ENCODE measurements around the gene SIDT2. TPM values are rescaled to one million over a fixed set of nuclear protein-coding genes. Genes with fewer than 3 reads are reported as not detected.

Gene SIDT2
- total RNA-seq, 1 donor from 2014 or later = 9.8 TPM

- ATAC-seq = no peak
These were observed 44.6 kb downstream of the SIDT2 start for GRCh38 chr11:117222991-117223740.

DNA sequence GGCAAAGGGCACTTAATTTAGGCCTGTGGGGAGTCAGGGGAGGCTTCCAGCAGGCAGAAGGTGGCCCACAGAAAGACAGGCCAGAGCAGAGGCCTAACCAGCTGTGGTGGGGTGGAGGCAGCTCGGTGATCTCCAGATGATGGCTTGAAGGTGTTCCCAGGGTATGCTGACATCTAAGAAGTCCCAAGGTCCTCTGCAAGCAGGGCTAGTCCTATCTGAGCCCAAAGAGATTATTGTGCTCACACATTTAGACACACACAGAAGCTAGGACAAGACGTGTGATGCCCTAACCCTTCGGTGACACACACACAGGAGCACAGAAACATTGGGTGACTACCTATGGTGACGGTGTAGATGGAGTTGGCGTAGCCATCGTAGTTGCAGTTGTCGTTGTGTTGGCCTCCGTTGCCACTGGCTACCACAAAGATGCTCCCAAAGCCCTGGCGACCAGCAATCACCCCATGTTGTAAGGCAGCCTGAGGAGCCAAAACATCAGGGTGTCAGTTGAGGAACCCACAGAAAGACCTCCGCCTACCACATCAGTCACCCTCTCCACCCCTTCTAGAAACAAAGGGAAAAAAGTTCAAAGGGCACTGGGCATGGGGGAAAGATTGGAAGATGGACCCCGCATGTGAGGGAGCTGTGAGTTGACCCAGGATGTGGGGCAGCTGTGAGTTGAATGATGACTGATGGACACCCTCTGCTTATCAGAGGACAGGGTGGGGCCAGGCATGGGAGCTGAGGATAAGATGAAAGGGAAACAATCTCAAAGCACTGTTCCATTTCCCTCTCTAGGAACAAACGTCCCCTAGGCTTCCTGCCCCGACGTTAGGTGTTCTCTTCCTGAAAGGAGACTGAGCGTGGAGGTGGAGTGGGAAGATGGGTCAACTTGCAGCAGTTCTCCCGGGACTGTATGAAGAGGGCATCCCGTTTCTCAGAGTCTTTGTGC lies 45.5 kb downstream of the SIDT2 start:
- no peak for ATAC-seq

DNA sequence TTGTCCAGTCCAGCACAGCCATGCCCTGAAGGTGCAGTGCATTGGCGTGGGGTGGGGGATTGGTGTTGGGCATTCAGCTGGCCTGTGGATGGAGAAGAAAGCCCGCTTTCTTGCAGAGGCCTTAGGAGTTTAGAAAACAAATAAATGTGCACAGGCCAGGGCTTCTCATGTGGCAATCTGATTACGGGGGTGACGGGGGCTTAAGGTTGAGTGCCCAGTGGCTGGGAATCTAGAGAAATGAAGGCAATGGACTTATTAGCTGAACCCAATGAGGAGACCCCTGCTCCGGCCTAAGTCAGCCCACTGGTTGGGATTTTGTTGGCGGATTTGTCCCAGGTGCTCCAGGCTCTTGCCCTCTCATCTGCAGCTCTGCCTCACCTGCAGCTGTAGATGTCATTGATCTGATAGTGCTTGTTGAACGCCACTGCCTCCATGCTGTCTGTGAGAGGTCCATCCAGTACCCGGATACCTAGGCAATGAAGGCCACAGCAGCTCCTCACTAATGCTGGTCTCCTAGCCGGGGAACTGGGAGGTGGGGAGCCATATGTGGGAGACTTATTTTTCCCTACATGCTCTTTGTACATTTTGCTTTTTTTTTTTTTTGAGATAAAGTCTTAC lies 47.1 kb downstream of the SIDT2 start:
- ATAC-seq = no peak

DNA sequence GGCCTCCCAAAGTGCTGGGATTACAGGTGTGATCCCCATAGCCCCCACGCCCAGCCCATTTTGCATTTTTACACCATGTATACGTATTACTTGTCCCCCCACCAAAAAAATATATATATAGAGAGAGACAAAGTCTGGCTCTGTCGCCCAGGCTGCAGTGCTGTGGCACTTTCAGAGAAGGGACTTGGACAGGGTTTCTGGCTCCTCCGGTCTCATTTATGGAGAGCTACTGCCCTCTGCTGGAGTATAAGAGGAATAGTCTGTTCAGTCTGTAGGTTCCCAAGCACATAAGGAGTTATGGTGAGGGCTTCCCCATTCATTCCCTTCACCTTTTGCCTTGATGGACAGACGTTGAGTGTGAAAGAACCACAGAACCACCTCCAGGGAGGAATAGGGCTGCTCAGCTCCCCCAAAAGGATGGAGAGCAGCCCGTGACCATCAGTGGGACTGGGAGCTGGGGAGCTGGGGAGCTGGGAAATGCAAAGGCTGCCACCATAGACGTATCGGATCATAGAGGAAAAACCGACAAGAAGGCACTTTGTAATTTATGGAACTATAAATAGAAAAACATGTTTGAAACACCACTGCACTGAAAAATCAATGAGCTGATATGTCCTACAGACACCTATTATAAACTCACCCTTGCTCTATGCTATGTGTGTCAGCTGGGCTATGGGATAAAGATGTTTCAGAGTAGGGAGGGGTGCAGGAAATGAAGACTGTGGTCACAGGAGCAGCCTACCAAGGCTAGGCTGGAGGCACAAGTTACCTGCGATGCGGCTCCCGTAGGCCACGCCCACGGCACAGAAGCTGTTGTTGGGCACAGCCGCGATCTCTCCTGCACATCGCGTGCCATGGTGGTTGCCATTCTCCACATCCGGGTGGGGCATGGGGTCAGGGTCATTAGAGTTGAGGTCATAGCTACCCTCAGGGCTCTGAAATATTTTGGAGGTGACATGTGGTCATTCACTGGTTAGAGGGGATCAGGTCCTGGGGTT lies 48.1 kb downstream of the SIDT2 start:
- peak; percentile 78 for ATAC-seq

GRCh38 chr11:117228091-117228490 lies 49.5 kb downstream of the SIDT2 start:
- ATAC-seq = no peak

DNA sequence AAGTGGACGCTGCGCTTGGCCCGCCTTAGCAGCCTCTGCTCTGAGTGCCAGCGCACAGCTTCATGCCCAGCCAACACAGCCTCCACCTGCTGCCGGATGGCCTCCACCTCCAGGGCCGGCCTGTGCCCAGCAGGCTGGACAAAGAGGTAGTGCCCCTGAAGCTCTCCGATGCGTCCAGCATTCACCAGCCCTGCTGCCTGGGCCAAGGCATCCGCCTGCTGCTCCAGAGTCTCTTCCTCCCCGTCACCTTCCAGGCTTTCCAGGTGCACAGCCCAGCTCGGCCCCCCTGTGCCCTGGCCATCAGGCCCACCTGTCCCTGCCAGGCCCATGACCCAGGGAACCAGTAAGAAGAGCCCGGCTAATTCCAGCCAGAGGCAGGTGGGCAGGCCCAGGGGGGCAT lies 50.9 kb downstream of the SIDT2 start:
- no peak for ATAC-seq

DNA sequence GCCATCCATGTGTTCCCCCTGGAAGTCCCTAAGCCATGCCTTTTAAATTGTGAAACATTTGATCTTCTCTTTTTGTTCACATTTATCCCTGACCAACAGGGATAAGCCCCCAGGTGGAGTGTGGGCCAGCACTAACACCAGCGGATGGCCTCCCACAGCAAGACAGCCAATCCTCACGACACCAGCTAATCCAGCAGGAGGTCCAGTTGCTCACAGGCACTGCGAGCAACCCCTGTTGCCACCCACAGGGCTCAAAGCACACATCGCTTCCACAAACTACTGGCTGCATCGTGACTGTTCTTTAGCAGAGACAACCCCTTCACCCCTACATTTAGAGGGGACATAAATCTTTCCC lies 51.4 kb downstream of the SIDT2 start:
- no peak for ATAC-seq

DNA sequence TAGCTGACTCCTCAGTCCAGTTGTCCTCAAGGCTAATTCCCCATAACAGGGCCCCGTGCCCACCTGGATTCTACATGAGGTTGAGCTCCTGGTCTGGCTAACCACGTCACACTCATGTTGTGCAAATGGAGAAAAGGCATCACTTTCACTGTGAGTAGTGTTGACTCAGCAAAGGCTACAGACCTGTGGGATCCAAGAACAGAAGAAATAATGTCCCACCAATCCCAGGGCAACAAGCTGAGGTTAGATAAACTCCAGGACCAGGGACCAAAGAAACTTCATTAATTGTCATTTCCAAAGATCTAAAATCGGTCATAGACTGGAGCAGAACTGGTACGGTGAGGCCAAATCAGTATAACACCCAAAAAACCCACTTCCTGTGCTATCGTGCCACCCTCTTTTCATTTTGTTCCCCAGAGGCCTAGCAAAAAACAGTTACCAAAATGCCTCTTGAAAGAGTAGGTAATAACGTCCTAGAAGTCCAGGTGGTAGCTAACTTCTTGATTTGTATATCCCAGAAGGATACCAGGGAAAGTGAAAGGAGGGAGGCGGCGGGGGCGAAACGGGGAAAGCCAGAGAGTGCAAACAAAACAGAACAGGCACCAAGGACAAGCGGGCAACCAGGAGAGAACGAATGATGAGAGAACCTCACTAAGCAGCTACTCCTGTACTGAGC lies 51.9 kb downstream of the SIDT2 start:
- ATAC-seq = no peak

DNA sequence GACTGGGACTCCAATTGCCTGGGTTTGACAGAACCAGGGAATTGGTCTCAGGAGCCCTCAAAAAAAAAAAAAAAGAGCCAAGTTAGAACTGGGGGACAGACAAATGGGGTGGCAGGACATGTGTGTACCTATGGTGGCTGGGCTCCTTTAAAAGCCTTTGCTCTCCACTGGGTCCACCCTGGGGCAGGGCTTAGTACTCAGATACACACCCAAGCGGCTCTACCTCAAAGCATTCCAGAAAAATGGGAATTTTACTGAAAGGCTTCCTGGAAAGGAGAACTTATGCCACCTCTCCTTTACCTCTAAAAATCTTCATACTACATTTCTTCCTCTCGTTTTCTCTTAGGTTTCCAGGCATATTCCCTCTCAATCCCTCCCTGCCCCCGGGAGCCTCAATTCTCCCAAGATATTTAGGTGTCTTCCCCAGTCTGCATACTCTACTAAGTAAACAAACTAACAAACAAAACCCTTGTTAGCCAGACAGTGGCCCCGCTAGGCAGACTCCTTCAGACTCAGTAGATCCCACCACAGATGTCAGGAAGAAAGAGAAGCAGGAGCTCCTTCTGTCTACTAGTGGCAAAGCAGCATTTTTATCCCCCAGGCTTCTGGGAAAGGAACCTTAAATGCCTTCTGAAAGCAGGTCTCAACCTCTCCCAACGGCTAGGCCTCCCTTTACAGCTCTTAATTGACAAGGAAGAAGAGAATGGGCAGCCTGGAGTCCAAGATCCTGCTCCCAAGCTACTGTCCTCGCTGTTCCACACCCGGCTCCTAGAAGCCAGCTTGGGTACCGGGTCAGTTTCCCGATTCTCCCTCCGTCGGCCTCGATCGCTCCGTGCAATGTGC lies 52.7 kb downstream of the SIDT2 start:
- no peak for ATAC-seq

GRCh38 chr11:117231842-117232091 lies 53.2 kb downstream of the SIDT2 start, which contains the start of gene PCSK7:
Gene PCSK7, minus strand, starts transcription at chr11:117232073. Its CDS starts 2,229 bp downstream, at chr11:117229844.
- no peak for ATAC-seq

GRCh38 chr11:117232092-117232878 lies 53.7 kb downstream of the SIDT2 start, which contains the start of gene RNF214:
Gene RNF214, plus strand, starts transcription at chr11:117232671. Its CDS starts 1,602 bp downstream, at chr11:117234273.
- ATAC-seq = peak; percentile 92

DNA sequence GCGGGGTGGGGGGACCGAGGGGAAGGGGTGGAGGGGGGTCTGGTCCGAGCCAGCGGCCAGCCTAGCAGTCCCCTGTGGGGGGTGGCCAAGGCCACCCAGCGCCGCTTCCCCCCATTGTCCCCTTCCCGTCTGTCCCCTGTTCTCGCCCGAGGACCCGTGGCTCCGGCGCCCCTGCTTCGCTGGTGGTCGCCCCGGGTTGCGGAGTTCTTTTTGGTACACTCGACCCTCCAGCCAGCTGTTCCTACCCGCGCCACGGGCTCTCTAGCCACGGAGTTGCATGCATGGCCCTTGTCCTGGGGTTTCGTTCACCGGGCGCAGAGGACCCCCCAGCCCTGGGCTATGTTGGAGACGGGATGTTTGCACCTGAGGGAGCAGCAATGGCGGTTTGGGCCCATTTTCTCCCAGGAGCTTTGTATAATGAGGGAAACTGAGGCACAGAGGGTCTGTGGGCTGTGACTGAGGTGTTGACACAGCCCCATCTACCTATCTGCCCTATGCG lies 54.4 kb downstream of the SIDT2 start:
- peak; percentile 24 for ATAC-seq

- ATAC-seq = no peak
These were observed 59.7 kb downstream of the SIDT2 start for GRCh38 chr11:117238221-117238620.

- ATAC-seq = peak; percentile 90
These were observed 60.8 kb downstream of the SIDT2 start for GRCh38 chr11:117239295-117239694.

Other genes with a start within 250 kb of the SIDT2 start
- gene SIK3, start 80.3 kb upstream of the SIDT2 start, total RNA-seq = 25.2 TPM
- 50.9 TPM for gene PAFAH1B2, start 34.5 kb upstream of the SIDT2 start, total RNA-seq
- gene TAGLN, start 20.6 kb downstream of the SIDT2 start, total RNA-seq = 55.9 TPM
- 44.4 TPM for gene PCSK7, start 53.3 kb downstream of the SIDT2 start, total RNA-seq
- 13.7 TPM for gene RNF214, start 53.9 kb downstream of the SIDT2 start, total RNA-seq
- gene BACE1-AS, start 112.6 kb downstream of the SIDT2 start, total RNA-seq = 3.1 TPM
- gene BACE1, start 137.5 kb downstream of the SIDT2 start, total RNA-seq = 17.5 TPM
- 16.7 TPM for gene CEP164, start 149.1 kb downstream of the SIDT2 start, total RNA-seq

Data from esophagus mucosa (tissue), 1 donor.